A204.1 (cell line): ENCODE results near the gene FAM53B.

ENCODE experiments used
- FAIRE-seq: peaks from 2 replicates; lab custom pipeline; 2012; peaks lifted over from hg19 to GRCh38; lab: Jason Lieb, UNC

The FAM53B gene

DNA sequence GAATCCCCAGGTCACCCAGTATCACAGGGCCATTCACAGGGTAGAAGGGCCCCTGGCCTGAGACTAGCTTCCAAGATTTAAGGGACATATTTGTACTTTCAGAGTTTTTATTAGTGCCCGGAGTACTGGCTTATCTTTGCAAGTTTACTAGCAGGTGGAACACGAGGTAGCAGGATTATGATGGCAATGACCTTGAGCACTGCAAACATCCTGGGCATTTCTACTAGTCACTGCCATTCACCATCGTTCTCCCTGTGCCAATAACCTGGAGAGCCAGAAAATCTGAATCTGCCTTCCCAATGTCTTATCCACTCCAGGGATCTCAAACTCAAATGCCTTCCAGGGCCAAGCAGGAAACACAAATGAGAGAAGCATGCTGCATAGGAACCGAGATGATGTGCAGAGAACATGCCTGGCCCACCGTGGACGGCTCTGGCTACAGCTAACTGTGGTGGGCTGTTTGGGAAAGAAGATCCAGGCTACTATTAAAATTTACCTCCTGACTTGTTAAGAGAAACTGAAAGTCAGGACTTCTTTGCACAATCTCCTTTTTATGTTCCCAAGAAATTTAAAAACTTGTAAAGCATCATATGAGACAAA lies 16.7 kb downstream of the FAM53B start:
- no peak for FAIRE-seq

DNA sequence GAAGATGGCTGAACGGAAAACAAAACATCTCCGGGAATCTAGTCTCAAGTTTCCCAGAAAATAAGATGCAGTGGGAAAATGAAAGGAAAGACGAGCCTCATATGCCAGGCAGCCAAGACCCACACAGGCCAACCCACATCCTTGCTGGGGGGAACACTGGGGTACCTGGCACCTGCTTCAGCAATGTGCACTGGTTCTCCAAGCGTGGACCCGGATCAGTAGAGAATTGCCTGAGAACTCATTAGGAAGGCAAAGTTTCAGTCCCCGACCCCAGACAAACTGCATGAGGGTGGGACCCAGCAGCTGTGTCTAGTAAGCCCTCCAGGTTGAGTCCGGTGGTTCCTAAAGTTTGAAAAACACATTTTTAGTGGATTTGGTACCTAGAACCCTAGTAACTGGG lies 18.4 kb downstream of the FAM53B start:
- no peak for FAIRE-seq

DNA sequence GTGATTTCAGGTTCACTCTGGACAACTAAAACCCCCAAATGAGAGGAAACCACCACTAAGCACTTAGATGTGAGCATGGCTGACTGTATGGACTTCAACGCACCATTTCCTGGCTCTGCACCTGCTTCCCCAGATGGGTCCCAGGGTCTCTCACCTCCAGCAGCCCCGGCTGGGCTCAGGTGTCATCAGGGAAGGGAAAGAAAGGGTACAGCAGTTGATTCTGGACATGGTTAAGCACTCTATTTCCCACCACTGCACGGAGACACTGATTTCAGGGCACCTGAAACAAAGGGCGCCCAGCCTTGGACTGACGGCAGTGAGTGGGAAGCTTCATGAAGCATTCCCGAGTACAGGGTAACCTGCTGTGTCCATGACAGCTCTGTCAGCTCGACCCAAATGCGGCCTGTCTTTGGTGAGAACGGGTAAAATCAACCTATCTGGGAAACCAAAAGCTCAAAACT lies 19.0 kb downstream of the FAM53B start:
- no peak for FAIRE-seq

DNA sequence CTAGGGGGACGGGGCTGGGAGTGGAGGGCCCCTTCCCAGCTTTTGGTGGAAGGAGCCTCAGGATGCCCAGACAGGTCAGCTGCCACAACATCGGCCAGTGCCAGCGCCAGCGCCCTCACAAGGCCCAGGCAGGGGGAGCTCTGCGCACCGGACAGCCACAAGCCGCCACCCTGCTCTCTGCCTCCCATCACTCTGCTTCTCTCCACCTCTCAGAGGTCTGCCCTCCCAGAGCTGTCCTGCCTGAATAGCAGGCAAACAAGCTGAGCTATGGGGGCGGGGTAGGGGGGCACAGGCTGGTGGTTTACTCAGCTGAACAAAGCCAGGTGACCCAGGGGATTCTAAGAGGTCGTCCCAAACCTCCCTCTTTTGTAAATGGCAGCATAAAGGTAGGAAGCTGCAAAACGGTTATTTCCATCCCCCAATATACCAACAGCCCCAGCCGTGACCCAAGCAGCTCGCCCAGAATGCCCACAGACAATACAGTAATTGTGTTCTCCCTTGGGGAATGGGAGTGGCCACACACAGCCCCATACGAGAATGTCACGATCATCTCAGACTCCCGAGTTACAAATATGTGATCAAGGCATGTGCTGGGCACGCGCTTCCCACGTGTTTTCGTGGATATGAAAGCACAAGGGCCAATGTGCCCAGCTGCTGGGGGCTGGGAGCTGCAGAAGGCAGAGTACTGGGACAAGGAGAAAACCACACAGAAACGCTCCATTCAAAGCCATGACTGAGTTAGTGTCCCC lies 19.7 kb downstream of the FAM53B start:
- no peak for FAIRE-seq

DNA sequence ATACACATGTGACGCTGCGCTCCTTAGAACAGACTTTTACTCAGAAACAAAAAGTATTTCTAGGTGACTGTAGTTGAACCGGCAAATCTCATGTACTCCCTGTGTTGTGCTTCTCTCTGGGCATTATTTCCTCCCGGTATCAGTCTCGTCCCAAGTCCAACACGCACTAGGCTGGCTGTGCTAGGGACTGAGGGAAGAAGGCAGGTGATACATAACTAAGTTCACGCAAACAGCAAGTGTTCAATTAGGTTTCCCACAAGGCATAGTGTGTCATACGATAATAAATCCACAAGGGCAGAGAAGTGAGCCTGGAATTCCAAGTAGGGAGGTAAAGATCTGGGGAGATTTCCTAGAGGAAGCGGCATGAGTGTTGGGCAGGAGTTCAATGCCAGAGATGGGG lies 20.4 kb downstream of the FAM53B start:
- FAIRE-seq = no peak

DNA sequence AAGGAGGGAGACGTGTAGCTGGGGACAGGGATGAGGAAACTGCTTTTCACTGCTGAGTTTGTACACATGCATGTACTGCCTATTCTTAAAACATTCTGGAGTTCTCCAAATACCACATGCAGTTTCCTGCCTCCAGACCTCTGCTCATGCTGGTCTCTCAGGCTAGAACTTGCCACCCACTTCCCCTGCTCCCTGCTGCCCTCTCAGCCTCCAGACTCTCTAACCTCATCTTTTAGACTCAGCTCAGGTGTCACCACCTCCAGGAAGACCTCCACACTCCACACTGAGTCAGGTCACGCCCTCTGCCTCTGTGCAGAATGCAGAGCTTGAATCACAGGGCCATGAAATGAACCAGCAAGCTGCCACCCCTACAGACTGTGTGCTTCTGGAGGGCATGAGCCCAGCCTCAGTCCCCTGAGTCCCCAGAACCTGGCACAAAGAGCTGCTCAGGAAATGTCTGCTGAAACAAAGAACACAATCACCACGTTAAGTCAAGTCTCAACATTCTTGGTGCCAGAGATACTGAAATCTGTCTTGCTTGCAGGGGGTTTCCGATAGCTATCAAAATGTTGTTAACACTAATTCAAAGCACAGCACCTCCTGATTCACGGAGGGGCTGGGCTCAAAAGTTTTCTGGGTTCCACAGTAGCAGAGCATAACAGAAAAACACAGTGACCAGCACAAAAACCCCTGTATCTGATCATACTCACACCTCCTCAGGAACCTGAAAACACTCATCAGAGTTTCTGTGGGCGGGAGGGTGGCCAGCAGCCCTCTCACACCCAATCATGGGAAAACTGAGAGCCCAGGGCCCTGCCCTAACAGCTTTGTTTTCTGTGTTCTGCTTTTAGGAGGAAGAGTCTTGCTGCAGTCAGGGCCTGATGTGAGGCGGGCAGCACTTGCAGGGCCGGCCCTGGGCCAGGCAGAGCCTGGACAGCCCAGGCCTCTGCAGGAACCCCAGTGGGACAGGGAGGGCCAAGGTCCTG lies 21.1 kb downstream of the FAM53B start:
- no peak for FAIRE-seq

DNA sequence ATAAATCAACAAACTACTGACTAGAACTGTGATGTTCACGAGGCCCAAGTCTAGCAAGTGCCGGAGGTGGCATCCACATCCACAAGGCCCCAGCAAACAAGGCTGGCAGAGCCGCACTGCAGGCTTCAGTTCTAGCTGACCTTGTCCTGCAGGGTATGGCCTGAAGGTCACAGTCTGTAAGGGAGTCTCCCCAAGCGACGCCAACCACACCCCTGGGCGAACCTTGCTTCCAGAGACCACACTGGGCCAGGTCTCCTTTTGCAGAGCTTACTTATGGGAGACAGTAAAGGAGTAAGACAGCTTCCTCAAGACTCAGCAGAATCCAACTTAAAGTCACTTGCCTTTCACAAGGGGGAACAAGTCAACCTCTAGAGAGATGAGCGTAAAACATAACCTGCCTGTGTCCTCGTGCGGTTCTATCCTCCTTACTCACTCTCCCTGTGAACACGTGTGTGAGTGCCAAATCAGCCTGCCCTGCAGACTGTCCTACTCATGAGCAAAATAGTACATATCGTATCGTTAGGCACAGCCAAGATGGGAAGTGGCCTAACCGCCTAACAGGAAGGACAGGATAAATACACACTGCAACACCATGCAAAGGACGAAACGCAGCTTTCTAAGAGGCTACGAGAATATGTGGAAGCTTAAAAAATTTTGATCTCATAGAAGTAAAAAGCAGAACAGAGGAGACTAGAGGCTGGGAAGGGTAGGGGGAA lies 22.7 kb downstream of the FAM53B start:
- FAIRE-seq = no peak

DNA sequence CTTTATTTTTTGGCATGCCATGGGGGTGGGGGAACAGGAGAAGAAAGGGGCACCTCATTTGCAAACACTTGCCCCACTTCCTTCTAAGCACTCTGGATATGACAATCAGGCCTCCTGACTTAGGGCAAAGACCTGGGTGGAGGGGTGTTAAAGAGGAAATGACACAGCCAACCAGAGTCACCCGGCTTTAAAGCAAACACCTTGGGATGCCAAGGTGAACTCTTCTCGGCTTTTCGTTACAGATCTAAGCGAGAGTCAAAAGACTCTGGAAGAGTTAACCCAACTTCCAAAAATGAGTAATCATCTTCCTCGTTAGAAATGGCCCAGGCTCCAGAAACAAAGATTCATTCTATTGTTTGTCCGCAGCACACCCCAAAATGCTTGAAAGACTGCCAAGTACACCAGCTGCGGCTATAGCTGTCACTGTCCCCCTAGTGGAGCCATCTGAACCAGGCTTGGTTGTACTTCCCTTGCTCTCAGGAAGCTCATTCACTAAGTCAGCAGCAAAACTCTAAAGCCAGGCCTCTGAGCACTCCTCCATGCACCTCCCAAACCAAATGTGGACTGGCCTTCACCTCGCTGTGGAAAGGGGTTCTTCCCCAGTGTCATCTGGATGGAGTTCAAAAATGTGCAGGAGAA lies 24.8 kb downstream of the FAM53B start:
- FAIRE-seq = no peak

DNA sequence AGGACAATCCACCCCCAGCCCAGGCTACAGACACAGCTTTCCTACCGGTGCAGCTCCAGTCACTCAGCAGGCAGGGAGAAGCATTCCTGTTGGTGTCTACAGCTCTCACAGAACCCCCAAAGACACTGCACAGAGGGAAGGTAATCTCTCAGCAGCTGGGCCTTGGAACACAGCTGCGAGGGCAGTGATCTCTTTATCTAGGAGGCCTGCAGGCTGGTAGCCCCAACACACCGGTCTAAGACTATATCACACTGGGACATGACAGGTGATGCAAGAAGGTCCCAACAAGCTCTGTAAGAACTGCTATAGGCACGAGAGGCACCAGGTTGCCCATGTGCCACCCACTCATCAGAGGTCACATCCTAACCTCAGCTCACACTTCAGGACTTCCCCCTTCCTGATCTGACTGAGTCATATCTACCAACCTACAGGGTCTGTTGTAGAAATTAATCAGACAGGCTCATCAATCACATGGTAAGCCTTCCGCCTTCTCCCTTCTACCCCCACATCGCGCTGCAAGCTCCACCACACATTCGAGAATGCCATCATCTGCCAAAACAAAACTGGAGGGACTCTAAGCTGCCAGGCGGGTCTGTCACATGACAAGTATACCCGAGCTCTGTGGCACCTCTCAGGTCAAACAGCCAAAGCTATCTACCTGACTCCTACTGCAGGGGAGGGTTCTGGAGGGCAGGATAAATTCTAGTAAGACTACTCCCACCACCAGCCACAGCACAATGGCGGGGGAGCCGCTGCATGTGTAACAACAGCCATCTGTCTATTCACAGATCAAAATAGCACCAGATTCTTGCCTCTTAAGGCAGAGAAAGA lies 26.1 kb downstream of the FAM53B start:
- FAIRE-seq = no peak

DNA sequence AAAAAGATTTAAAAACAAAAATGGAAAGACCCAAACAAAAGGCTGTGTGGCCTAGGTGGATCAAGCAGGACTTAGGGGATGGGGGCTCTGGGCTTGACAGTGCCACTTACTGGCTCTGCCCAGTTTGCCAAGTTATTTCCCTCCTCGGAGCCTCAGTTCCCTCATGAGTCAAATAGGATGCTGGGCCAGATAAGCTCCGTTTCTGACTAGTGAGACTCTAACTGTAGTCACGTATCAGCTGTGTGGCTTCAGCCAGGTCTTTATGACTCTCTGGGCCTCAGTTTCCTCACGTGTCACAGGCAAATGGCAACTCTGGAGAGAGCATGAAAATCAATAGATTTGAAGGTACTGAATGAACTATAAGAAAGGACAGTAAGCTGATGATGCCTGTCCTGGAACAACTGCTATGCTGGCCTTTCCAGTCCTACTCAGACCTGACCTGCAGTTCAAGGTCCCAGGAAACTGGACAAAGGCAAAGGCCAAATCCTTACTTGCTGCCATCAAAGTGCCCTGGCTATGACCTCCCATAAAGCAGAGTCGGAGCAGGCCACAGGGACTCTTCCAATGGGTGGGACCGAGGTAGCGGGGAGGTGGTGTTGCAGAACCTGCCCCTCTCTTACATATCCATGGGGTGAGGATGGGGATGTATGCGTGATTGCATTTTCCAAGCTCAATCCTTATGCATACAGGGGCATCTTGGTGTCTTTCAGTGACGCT lies 27.0 kb downstream of the FAM53B start:
- FAIRE-seq = no peak

DNA sequence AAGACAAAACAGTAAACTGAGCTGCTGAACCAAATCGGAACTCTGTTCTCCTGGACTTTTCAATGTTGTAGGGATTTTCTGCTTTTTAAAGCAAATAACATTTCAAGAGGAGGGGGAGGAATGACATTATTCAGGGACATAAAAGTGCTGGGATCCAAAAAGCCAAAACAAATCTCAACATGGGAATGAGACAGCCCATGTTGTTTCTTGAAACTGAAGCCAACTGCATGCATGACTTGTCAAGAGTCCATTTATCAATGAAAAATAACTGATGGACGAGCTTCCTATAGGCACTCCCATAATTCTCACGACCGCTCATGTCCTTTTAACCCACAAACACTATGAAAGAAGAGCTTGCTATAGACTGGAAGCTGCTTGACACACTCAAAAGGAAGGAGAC lies 27.8 kb downstream of the FAM53B start:
- FAIRE-seq = no peak

DNA sequence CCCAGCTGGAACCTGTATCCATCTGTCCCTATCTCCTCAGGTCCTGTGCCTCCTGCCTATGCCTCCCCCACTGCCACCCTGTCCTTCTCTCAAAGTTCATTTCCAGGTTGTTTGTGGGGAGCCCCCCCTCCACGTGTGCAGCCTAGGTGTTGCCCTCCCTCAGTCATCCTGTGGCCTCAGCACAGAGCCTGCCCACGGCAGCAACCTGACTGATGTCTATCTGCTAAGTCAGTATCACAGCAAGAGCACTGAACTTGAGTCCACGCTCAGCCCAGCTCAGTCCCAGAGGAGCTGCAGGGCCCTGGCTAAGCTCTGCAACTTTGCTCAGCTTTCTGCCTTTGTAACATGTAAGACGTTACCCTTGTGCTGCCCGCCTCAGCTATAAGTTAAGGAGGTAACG lies 28.7 kb downstream of the FAM53B start:
- no peak for FAIRE-seq

DNA sequence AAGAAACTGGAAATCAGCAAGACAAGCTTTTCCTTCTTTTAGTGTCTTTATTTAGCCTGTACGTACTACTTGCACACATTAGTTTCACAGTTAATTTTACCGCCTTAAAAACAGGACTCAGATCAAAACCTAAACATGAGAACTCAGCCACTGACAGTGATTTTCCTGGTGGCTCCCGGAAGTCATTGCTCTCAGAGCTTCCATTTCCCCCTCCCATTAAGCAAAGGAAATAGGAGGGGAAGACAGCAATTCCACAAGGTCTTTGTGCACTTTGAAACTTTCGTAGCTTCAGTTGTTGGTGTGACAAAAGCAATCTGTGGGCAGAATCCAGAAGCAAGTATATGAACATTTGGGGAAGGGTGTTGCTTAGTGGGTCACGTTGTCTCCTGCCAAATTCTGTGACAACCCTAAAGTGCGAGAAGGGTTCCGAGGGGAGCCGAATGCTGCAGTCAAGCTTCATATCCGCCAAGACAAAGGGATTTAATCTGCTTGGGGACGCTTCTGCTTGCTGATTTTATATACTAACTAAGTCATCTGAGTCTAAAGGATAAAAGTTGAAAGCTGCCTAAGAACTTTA lies 30.4 kb downstream of the FAM53B start:
- FAIRE-seq = no peak

DNA sequence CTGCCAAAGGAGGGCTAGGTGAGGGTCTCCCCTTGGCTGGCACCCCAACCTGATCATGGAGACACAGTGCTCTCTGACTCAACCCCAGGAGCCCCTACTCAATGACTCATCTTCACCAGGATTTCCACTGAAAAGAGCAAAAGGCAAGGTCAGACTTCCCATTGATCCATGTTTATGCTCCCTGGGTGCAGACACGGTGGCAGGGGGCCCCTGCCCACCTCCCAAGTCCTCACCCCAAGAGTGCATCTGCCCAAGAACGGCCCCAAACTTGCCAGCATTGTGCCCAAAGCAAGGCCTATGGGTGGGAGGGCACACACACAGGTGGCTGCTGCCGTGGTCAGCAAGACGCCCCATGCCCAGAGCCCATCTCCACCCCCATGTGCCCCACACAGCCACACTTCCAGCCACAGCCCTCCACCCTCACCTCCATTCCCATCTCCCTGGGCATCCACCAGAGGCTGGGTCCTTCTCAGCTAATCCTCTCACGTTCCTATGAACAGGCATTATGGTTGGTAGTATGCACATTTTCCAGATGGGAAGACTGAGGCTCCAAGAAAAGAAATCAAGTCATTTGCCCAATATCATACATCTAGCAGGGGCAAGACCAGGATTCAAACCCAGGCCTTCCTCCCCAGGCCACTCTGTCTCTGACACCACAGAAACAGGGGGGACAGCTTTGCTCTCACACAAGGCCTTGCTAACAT lies 31.3 kb downstream of the FAM53B start:
- no peak for FAIRE-seq

DNA sequence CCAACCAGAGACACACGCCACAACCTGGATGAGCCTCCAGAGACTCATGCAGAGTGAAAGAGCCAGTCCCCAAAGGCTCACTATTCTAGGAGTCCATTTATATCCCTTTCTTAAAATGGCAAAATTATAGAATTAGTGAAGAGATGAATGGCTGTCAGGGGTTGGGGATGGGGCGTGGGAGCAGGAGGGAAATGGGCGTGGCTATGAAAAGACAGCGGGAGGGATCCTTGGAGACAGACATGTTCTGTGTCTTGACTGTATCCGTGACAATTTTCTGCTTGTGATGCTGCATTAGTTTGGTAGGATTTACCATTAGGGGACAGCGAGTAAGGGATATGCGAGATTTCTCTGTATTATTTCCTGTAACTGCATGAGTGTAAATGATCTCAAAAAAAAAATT lies 33.0 kb downstream of the FAM53B start:
- FAIRE-seq = no peak

DNA sequence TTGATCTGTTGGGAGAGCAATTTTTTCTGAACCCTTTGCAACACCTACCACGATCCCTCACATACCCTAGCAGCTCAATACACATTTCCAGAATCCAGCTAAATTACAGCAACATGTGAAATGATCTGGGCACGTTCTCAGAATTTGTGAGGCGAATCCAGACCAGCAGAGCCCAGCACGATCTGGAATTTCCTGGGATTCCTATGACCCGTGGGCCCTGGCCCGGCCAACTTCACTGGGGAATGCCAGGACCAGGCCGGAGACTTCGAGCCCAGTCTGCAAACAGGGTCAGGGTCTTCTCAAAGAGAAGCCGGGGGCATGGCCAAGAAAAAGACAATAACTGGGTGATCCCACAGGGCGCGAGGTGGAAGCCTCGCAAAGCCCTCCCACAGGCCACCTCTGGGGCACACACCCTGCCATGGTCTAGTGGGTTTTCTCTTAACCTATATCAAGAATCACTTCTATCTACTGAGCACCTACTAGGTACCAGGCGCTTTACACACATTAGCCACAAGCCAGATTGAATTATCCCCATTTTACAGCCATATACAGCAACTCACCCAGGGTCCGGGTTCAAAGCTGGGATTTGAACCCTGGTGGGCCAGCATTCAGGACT lies 33.8 kb downstream of the FAM53B start:
- no peak for FAIRE-seq

DNA sequence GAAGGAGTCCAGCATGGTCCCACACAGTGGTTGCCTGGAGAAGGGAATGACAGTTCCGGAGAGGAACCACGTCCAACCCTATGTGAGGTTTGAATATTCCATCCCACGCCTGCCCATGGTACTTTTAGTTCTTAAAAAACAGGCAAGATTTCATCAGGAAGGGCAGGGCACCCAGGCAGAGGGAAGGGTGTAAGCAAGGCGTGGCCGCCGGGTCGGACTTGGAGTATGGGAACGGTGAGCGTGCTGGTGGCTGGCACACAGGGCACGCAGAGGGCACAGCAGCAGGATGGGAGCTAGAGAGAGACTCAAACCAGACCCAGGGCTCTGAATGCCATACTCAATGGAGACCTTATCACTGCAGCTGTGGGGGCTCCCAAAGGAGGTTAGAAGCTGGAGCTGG lies 34.3 kb downstream of the FAM53B start:
- no peak for FAIRE-seq

DNA sequence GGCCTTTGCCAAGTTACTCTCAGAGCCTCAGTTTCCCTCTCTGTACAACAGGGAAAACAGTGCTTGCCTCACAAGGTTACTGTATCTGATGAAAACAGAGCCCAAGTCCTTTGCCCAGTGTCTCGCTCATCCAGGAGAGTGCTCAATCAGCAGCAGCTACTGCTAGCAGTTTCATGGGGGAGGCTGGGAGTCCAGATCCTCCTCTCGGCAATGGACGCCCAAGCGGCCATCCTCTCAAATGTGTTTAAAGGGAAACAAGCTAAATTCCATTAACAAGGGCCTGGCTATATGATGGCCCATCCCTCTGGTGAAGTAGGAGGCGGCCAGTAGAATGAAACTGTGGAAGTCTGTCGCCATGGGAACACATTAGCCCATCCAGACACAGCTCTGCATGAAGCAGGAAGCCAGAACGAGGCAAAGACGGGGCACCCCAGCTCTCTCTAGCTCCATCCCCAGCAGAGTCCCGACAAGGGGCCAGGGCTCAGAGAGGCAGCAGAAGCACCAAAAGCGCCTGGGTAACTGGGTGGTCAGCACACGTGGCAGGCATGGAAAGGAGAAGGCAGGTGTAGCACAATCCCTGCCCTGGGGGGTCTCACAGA lies 35.2 kb downstream of the FAM53B start:
- no peak for FAIRE-seq
